22Rv1 (cell line): Measurements from ENCODE around the gene PNLIPRP1.

ENCODE experiments used
- ZFX ChIP-seq: fragments of 450-650 bp; IDR thresholded peaks from 2 replicates; pipeline ENCODE4 v1.6.1; 2017; ENCODE audit warnings: antibody characterized with exemption, borderline replicate concordance
- TF ChIP-seq, protein P1 (sequence below): fragments of 450-650 bp; IDR thresholded peaks from 2 replicates; pipeline ENCODE4 v1.5.1; 2017; ENCODE audit warnings: mild to moderate bottlenecking

DNA sequence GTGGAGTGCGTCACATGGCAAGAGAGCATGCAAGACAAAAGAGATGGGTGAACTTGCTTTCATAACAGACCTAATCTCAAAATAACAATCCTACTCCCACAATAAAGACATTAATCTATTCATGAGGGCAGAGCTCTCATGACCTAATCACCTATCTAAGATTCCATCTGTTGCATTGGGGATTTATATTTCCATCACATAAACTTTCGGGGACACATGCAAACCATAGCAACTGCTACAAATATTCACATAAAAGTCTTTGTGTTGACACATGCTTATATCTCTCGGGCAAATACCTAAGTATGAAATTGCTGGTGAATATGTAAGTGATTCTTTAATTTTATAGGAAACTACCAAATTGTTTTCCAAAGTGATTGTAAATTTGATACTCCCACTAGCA lies 16.0 kb upstream of the PNLIPRP1 start:
- TF ChIP-seq, protein P1, sequence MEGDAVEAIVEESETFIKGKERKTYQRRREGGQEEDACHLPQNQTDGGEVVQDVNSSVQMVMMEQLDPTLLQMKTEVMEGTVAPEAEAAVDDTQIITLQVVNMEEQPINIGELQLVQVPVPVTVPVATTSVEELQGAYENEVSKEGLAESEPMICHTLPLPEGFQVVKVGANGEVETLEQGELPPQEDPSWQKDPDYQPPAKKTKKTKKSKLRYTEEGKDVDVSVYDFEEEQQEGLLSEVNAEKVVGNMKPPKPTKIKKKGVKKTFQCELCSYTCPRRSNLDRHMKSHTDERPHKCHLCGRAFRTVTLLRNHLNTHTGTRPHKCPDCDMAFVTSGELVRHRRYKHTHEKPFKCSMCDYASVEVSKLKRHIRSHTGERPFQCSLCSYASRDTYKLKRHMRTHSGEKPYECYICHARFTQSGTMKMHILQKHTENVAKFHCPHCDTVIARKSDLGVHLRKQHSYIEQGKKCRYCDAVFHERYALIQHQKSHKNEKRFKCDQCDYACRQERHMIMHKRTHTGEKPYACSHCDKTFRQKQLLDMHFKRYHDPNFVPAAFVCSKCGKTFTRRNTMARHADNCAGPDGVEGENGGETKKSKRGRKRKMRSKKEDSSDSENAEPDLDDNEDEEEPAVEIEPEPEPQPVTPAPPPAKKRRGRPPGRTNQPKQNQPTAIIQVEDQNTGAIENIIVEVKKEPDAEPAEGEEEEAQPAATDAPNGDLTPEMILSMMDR, result no peak
- TF ChIP-seq ZFX, result no peak
